ENCODE data around the gene APOC3.

DNA sequence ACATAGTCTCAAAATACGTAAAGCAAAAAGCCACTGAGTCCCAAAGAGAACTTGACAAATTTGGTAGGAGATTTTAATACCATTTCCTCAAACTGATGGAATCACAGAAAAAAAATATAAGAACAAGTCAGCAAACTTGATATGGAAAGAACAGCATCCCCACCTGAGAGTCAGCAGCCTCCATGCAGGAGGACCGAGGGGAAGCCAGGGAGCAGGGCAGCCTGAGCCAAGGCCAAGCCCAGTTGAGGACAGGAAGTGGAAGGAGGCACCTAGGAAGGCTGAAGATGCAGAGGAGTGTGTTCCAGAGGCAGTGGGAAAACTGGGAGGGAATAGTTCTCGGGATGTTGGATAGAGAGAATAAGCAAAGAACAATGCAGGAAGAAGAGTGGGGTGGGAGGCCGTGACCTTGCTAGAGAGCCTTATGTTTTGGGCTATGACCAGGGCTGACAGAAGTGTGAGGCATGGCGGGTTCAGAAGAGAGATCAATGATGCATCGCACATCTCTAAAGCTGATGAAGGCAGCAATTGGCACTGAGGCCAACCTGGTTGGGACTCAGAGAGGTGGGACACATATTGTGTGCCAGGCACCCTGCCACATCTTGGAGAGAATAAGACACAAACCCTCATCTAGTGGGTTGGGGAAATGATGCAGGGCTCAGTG is 22.0 kb upstream of the APOC3 start:
- TF ChIP-seq, protein P1, sequence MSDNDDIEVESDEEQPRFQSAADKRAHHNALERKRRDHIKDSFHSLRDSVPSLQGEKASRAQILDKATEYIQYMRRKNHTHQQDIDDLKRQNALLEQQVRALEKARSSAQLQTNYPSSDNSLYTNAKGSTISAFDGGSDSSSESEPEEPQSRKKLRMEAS (IDR thresholded peaks at IDR 0.05), result no peak
- TF ChIP-seq, protein P2, sequence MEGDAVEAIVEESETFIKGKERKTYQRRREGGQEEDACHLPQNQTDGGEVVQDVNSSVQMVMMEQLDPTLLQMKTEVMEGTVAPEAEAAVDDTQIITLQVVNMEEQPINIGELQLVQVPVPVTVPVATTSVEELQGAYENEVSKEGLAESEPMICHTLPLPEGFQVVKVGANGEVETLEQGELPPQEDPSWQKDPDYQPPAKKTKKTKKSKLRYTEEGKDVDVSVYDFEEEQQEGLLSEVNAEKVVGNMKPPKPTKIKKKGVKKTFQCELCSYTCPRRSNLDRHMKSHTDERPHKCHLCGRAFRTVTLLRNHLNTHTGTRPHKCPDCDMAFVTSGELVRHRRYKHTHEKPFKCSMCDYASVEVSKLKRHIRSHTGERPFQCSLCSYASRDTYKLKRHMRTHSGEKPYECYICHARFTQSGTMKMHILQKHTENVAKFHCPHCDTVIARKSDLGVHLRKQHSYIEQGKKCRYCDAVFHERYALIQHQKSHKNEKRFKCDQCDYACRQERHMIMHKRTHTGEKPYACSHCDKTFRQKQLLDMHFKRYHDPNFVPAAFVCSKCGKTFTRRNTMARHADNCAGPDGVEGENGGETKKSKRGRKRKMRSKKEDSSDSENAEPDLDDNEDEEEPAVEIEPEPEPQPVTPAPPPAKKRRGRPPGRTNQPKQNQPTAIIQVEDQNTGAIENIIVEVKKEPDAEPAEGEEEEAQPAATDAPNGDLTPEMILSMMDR (IDR thresholded peaks at IDR 0.05; ENCODE audit: low read depth, low read length, missing input control), result no peak
- TF ChIP-seq JUND (IDR thresholded peaks at IDR 0.05), result no peak

Measured in liver (tissue), 3 donors.